Mesendoderm (in vitro differentiated cells): Measurements from ENCODE around the gene RGPD8.
"Not testable (repeated sequence)": the region's sequence is repeated elsewhere in the genome, so short reads cannot be mapped to it uniquely, and the experiment has no call there.

Experiments
- DNase-seq: peaks from one replicate; pipeline ENCODE4 v3.0.0; 2013
- H2AK5ac ChIP-seq: 2 replicates; pipeline ENCODE4 v1.6.1; 2013; ENCODE audit warnings: low read length, inconsistent platforms
- H2BK120ac ChIP-seq: 2 replicates; pipeline ENCODE4 v1.6.1; 2013; ENCODE audit warnings: low read depth, mild to moderate bottlenecking, low read length, moderate library complexity, mixed read lengths
- H2BK15ac ChIP-seq: replicated peaks from 2 replicates; pipeline ENCODE4 v1.6.1; 2013; ENCODE audit warnings: low read depth, mild to moderate bottlenecking, moderate library complexity
- H2BK5ac ChIP-seq: 2 replicates; pipeline ENCODE4 v1.6.1; 2013; ENCODE audit warnings: low read length, inconsistent platforms
- H3K18ac ChIP-seq: 2 replicates; pipeline ENCODE4 v1.6.1; 2013; ENCODE audit warnings: mild to moderate bottlenecking, low read length, mixed read lengths
- H3K23ac ChIP-seq: one replicate; pipeline ENCODE4 v1.6.1; 2013; ENCODE audit warnings: low read length
- H3K27ac ChIP-seq: 2 replicates; pipeline ENCODE4 v1.5.1; 2013; ENCODE audit warnings: low read depth, mild to moderate bottlenecking, inconsistent platforms, low read length, moderate library complexity
- H3K27me3 ChIP-seq: 2 replicates; pipeline ENCODE4 v1.6.1; 2013; ENCODE audit warnings: low read length, control low read depth, mild to moderate bottlenecking, inconsistent platforms; ENCODE audit not compliant: insufficient read depth, poor library complexity
- H3K36me3 ChIP-seq: 2 replicates; pipeline ENCODE4 v1.6.1; 2013; ENCODE audit warnings: low read length, inconsistent platforms; ENCODE audit not compliant: control insufficient read depth, insufficient read depth
- H3K4ac ChIP-seq: one replicate; pipeline ENCODE4 v1.6.1; 2013; ENCODE audit warnings: low read depth, mild to moderate bottlenecking, low read length, moderate library complexity
- H3K4me1 ChIP-seq: 2 replicates; pipeline ENCODE4 v1.6.1; 2013; ENCODE audit warnings: low read depth, low read length, inconsistent platforms; ENCODE audit not compliant: control insufficient read depth
- H3K4me2 ChIP-seq: 2 replicates; pipeline ENCODE4 v1.6.1; 2013; ENCODE audit warnings: low read length
- H3K4me3 ChIP-seq: 2 replicates; pipeline ENCODE4 v1.5.1; 2013; ENCODE audit warnings: mild to moderate bottlenecking, low read length
- H3K56ac ChIP-seq: one replicate; pipeline ENCODE4 v1.6.1; 2013; ENCODE audit warnings: low read length
- H3K79me1 ChIP-seq: 2 replicates; pipeline ENCODE4 v1.6.1; 2013; ENCODE audit warnings: low read length, inconsistent platforms
- H3K79me2 ChIP-seq: 2 replicates; pipeline ENCODE4 v1.6.1; 2013; ENCODE audit warnings: mild to moderate bottlenecking, low read length; ENCODE audit not compliant: control insufficient read depth, insufficient read depth
- H3K9ac ChIP-seq: 2 replicates; pipeline ENCODE4 v1.6.1; 2013; ENCODE audit warnings: low read length, inconsistent platforms
- H4K5ac ChIP-seq: one replicate; pipeline ENCODE4 v1.6.1; 2013; ENCODE audit warnings: low read length
- H4K8ac ChIP-seq: one replicate; pipeline ENCODE4 v1.6.1; 2013; ENCODE audit warnings: low read depth, mild to moderate bottlenecking, control low read depth, low read length, moderate library complexity
- WGBS: extraction: QIAGEN DNeasy Blood & Tissue Kit; methylation state at CpG from one replicate; pipeline ENCODE4 v1.1.7; 2013; ENCODE audit warnings: low lambda C conversion rate, missing lambda C conversion rate; ENCODE audit not compliant: insufficient coverage; ENCODE audit errors: extremely low coverage; 5-methylcytosine and 5-hydroxymethylcytosine counted together

Gene RGPD8

DNA sequence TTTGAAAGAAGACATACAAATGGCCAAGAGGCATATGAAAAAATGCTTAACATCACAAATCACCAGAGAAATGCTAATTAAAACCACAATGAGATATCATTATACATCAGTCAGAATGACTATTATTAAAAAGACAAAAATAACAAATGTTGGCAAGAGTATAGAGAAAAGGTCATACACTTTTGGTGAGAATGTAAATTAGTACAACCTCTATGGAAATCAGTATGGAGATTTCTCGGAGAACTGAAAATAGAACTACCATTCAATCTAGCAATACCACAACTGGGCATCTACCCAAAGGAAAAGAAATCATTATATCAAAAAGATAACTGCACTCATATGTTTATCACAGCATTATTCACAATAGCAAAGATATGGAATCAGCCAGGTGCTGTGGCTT, 10.8 kb upstream of the RGPD8 start:
- H3K4me2 ChIP-seq, H3K18ac ChIP-seq: not testable (repeated sequence)

GRCh38 chr2:112438603-112439261, 5.3 kb upstream of the RGPD8 start:
- WGBS, result no CpG with 5 or more reads among the region's 6 CpGs
- not testable (repeated sequence) for H2BK5ac ChIP-seq, H3K4me3 ChIP-seq, H3K27me3 ChIP-seq, H2BK120ac ChIP-seq, H2BK15ac ChIP-seq, H3K18ac ChIP-seq, DNase-seq, H3K56ac ChIP-seq, H3K79me1 ChIP-seq, H3K4ac ChIP-seq, H3K27ac ChIP-seq, H2AK5ac ChIP-seq, H3K23ac ChIP-seq, H3K4me1 ChIP-seq, H4K5ac ChIP-seq, H3K79me2 ChIP-seq, H4K8ac ChIP-seq, H3K4me2 ChIP-seq, H3K36me3 ChIP-seq, H3K9ac ChIP-seq

More for the DNA sequence above, 10.8 kb upstream of the RGPD8 start:
- WGBS, result no CpG with 5 or more reads among the region's 1 CpG
- H3K4ac ChIP-seq, H2BK15ac ChIP-seq, H3K27me3 ChIP-seq, H3K79me1 ChIP-seq, H3K79me2 ChIP-seq, H3K36me3 ChIP-seq, H2BK5ac ChIP-seq, H3K27ac ChIP-seq, H3K56ac ChIP-seq, DNase-seq, H3K9ac ChIP-seq, H2BK120ac ChIP-seq, H3K4me3 ChIP-seq, H4K8ac ChIP-seq, H2AK5ac ChIP-seq, H3K23ac ChIP-seq, H3K4me1 ChIP-seq, H4K5ac ChIP-seq: not testable (repeated sequence)

DNA sequence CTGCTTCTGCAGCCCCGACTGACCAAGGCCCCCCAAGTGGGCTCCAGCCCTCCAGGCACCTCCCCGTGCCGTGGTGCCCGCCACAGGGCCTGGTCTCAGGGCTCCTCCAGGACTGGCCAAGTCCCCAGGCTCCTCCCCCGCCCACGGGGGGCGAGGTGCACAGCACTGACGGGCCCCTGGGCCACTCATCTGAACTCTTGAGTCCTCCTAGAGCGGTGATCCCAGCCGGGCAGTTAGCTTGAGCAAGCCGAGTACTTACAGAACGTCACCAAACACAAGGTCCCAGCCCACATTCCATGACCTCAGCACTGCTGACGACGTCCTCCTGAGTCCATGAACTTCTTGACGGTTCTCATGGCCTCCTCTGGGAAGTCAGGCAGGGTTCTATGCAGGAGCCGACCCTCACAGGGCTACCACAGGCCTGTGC, 4.0 kb upstream of the RGPD8 start:
- not testable (repeated sequence) for H2BK5ac ChIP-seq, H4K5ac ChIP-seq, H2BK15ac ChIP-seq, H3K23ac ChIP-seq, H3K79me2 ChIP-seq, H3K56ac ChIP-seq, H3K79me1 ChIP-seq, H3K4me2 ChIP-seq, H3K9ac ChIP-seq, H3K4ac ChIP-seq, H3K4me3 ChIP-seq, H2AK5ac ChIP-seq, H3K36me3 ChIP-seq, H3K27ac ChIP-seq, H3K27me3 ChIP-seq, H3K4me1 ChIP-seq, H3K18ac ChIP-seq, H2BK120ac ChIP-seq, H4K8ac ChIP-seq
- WGBS, result no CpG with 5 or more reads among the region's 16 CpGs
- peak; percentile 25 for DNase-seq

GRCh38 chr2:112436993-112437392, 3.5 kb upstream of the RGPD8 start:
- not testable (repeated sequence) for H3K4me3 ChIP-seq, H2BK120ac ChIP-seq, H3K4me1 ChIP-seq, H3K4ac ChIP-seq, H3K79me2 ChIP-seq, H3K56ac ChIP-seq, H3K27ac ChIP-seq, H2BK5ac ChIP-seq, H3K23ac ChIP-seq, H4K8ac ChIP-seq, H2BK15ac ChIP-seq, H3K9ac ChIP-seq, H3K79me1 ChIP-seq, H4K5ac ChIP-seq, H3K27me3 ChIP-seq, H3K4me2 ChIP-seq, H3K36me3 ChIP-seq, DNase-seq, H2AK5ac ChIP-seq, H3K18ac ChIP-seq
- no CpG with 5 or more reads among the region's 10 CpGs for WGBS

GRCh38 chr2:112435716-112436431, 2.4 kb upstream of the RGPD8 start:
- WGBS, result no CpG with 5 or more reads among the region's 18 CpGs
- H3K27ac ChIP-seq, H3K4ac ChIP-seq, H4K8ac ChIP-seq, H2BK15ac ChIP-seq, H2BK120ac ChIP-seq, H3K18ac ChIP-seq, H3K4me3 ChIP-seq, H3K56ac ChIP-seq, H3K79me1 ChIP-seq, H2BK5ac ChIP-seq, H3K23ac ChIP-seq, H2AK5ac ChIP-seq, DNase-seq, H3K9ac ChIP-seq, H3K27me3 ChIP-seq, H3K36me3 ChIP-seq, H3K4me1 ChIP-seq, H4K5ac ChIP-seq, H3K4me2 ChIP-seq, H3K79me2 ChIP-seq: not testable (repeated sequence)
